ENCODE data around the gene NOL3. TPM values are rescaled to one million over a fixed set of nuclear protein-coding genes. Genes with fewer than 3 reads are reported as not detected.

The NOL3 gene
- total RNA-seq, 1 donor from 2014 or later: 19.2 TPM

GRCh38 chr16:67150047-67150832 lies 20.1 kb upstream of the NOL3 start:
- Histone ChIP-seq H3K9me3 (no peaks in the 10 kb centered on the region), H3K36me3 (peaks cover 0 to 33% of the 10 kb centered on the region in 2 donors), H3K4me3 (peak overlapping the region; percentile 60 to 71), H3K27ac (peak overlapping the region; percentile 85), H3K4me1 (peaks cover 17% of the 10 kb centered on the region), H3K27me3 (no peaks in the 10 kb centered on the region)
- no peak for TF ChIP-seq POLR2AphosphoS5 (IDR thresholded peaks at IDR 0.05; ENCODE audit: insufficient read depth in 1 of 2, low read depth in 1 of 2)
- DNase-seq (ENCODE audit: extremely low spot score in 2 of 2): no peak
- intact Hi-C loops (cut with DNase I): loop anchor here (5.0 kb wide), 1 partner anchor 37 kb away; no protein-coding TSS in a partner anchor

GRCh38 chr16:67150833-67151396 lies 19.4 kb upstream of the NOL3 start, which contains the start of gene B3GNT9:
Gene B3GNT9 (minus strand): TSS chr16:67150998. CDS start chr16:67150485, 513 bp downstream.
- H3K4me1 ChIP-seq: peaks cover 24% of the 10 kb centered on the region
- DNase-seq (ENCODE audit: extremely low spot score in 2 of 2): no peak
- TF ChIP-seq CTCF (IDR thresholded peaks at IDR 0.05): no peak
- TF ChIP-seq POLR2AphosphoS5 (IDR thresholded peaks at IDR 0.05; ENCODE audit: insufficient read depth in 1 of 2, low read depth in 1 of 2): peak in 1 of 2 donors; percentile 84
- no peaks in the 10 kb centered on the region for H3K9me3 ChIP-seq
- intact Hi-C loops (cut with DNase I): loop anchor here (5.0 kb wide), 1 partner anchor 36 kb away; no protein-coding TSS in a partner anchor
- peaks cover 0 to 26% of the 10 kb centered on the region in 2 donors for H3K36me3 ChIP-seq
- H3K27me3 ChIP-seq: no peaks in the 10 kb centered on the region
- H3K4me3 ChIP-seq: peak within 1 kb of the TSS; percentile 60 to 71
- peak within 1 kb of the TSS; percentile 85 for H3K27ac ChIP-seq

GRCh38 chr16:67151431-67152097 lies 18.8 kb upstream of the NOL3 start:
- no peak for TF ChIP-seq POLR2AphosphoS5 (IDR thresholded peaks at IDR 0.05; ENCODE audit: insufficient read depth in 1 of 2, low read depth in 1 of 2)
- TF ChIP-seq CTCF (IDR thresholded peaks at IDR 0.05): no peak
- TF ChIP-seq POLR2A (IDR thresholded peaks at IDR 0.05): no peak
- intact Hi-C loops (cut with DNase I): loop anchor here (5.0 kb wide), 1 partner anchor 36 kb away; no protein-coding TSS in a partner anchor
- DNase-seq (ENCODE audit: extremely low spot score in 2 of 2): no peak
- peak overlapping the region; percentile 85 for H3K27ac ChIP-seq
- H3K36me3 ChIP-seq: peaks cover 0 to 22% of the 10 kb centered on the region in 2 donors
- H3K4me3 ChIP-seq: peak overlapping the region; percentile 60 to 71
- H3K4me1 ChIP-seq: peaks cover 29% of the 10 kb centered on the region
- no peaks in the 10 kb centered on the region for H3K27me3 ChIP-seq
- H3K9me3 ChIP-seq: no peaks in the 10 kb centered on the region

GRCh38 chr16:67154578-67155294 lies 15.6 kb upstream of the NOL3 start:
- H3K4me3 ChIP-seq: no peak overlapping the region
- TF ChIP-seq POLR2A (IDR thresholded peaks at IDR 0.05) (no peak), CTCF (IDR thresholded peaks at IDR 0.05) (no peak), POLR2AphosphoS5 (IDR thresholded peaks at IDR 0.05; ENCODE audit: insufficient read depth in 1 of 2, low read depth in 1 of 2) (no peak)
- no peaks in the 10 kb centered on the region for H3K27me3 ChIP-seq
- H3K36me3 ChIP-seq: no peaks in the 10 kb centered on the region
- no peak overlapping the region for H3K27ac ChIP-seq
- no peak for DNase-seq (ENCODE audit: extremely low spot score in 2 of 2)
- intact Hi-C loops (cut with DNase I): loop anchor here (2.0 to 5.0 kb wide), 2 partner anchors 33 to 178 kb away; no protein-coding TSS in a partner anchor
- H3K4me1 ChIP-seq: peaks cover 43% of the 10 kb centered on the region
- no peaks in the 10 kb centered on the region for H3K9me3 ChIP-seq
